Stimulated activated naive CD8-positive, alpha-beta T cell treated with anti-CD3 and anti-CD28 coated beads, Interleukin-15, amount 100 ng/mL, for 72 hours (primary cell): Measurements from ENCODE around the gene COPB1.

Experiments
- ATAC-seq: fragments of 150-1000 bp; cut with Tn5 transposase; 2 replicates; pipeline ENCODE4 v1.10.0; 2021; ENCODE audit warnings: mild to moderate bottlenecking, moderate library complexity
- DNase-seq, 2 donors: peaks; one replicate each; pipeline ENCODE4 v3.0.0; 2021 to 2022
- H3K27ac Mint-ChIP-seq, 2 donors: one replicate each; pipeline ENCODE4 v1.8.0; 2022; ENCODE audit warnings: mild to moderate bottlenecking in 2 of 2, mixed read lengths in 2 of 2, moderate library complexity in 2 of 2
- H3K27me3 Mint-ChIP-seq: one replicate; pipeline ENCODE4 v1.8.0; 2022; ENCODE audit warnings: mixed read lengths
- H3K4me1 Mint-ChIP-seq: one replicate; pipeline ENCODE4 v1.8.0; 2022; ENCODE audit warnings: mild to moderate bottlenecking, mixed read lengths
- H3K4me3 Mint-ChIP-seq, 2 donors: one replicate each; pipeline ENCODE4 v1.8.0; 2022; ENCODE audit warnings: mild to moderate bottlenecking in 2 of 2, mixed read lengths in 2 of 2, moderate library complexity in 1 of 2
- H3K9me3 Mint-ChIP-seq, 2 donors: one replicate each; pipeline ENCODE4 v1.8.0; 2022; ENCODE audit warnings: mixed read lengths in 2 of 2

The COPB1 gene

GRCh38 chr11:14455648-14456430 lies 43.8 kb downstream of the COPB1 start:
- no peaks in the 10 kb centered on the region for H3K27me3 Mint-ChIP-seq
- ATAC-seq: no peak
- H3K4me3 Mint-ChIP-seq: no peak overlapping the region
- no peaks in the 10 kb centered on the region for H3K9me3 Mint-ChIP-seq
- H3K27ac Mint-ChIP-seq: no peak overlapping the region
- DNase-seq: no peak
- H3K4me1 Mint-ChIP-seq: no peaks in the 10 kb centered on the region

GRCh38 chr11:14454861-14455632 lies 44.6 kb downstream of the COPB1 start:
- Mint-ChIP-seq H3K9me3 (no peaks in the 10 kb centered on the region), H3K4me1 (no peaks in the 10 kb centered on the region), H3K27ac (peak overlapping the region in 1 of 2 donors; percentile 14), H3K4me3 (no peak overlapping the region), H3K27me3 (no peaks in the 10 kb centered on the region)
- DNase-seq (no peak), ATAC-seq (no peak)

- Mint-ChIP-seq H3K4me3 (no peak overlapping the region), H3K27me3 (no peaks in the 10 kb centered on the region), H3K9me3 (no peaks in the 10 kb centered on the region), H3K27ac (no peak overlapping the region), H3K4me1 (peaks cover 17% of the 10 kb centered on the region)
- DNase-seq (no peak), ATAC-seq (no peak)
These were observed 47.8 kb downstream of the COPB1 start for GRCh38 chr11:14451825-14452224.

- Mint-ChIP-seq H3K27ac (no peak overlapping the region), H3K9me3 (no peaks in the 10 kb centered on the region), H3K27me3 (no peaks in the 10 kb centered on the region), H3K4me1 (peaks cover 40% of the 10 kb centered on the region), H3K4me3 (no peak overlapping the region)
- ATAC-seq (no peak), DNase-seq (no peak)
These were observed 50.3 kb downstream of the COPB1 start for GRCh38 chr11:14449302-14449714.

- Mint-ChIP-seq H3K4me1 (peaks cover 42% of the 10 kb centered on the region), H3K27ac (peak overlapping the region in 1 of 2 donors; percentile 6), H3K27me3 (no peaks in the 10 kb centered on the region), H3K4me3 (peak overlapping the region in 1 of 2 donors; percentile 4), H3K9me3 (no peaks in the 10 kb centered on the region)
- no peak for DNase-seq
- ATAC-seq: peak; percentile 57
These were observed 51.4 kb downstream of the COPB1 start for GRCh38 chr11:14448240-14448639.

GRCh38 chr11:14446701-14447169 lies 52.9 kb downstream of the COPB1 start:
- ATAC-seq (peak; percentile 84), DNase-seq (no peak)
- H3K27ac Mint-ChIP-seq: peak overlapping the region; percentile 60 to 90
- peaks cover 42% of the 10 kb centered on the region for H3K4me1 Mint-ChIP-seq
- no peaks in the 10 kb centered on the region for H3K9me3 Mint-ChIP-seq
- H3K27me3 Mint-ChIP-seq: no peaks in the 10 kb centered on the region
- peak overlapping the region; percentile 5 to 58 for H3K4me3 Mint-ChIP-seq

GRCh38 chr11:14445542-14446530 lies 53.8 kb downstream of the COPB1 start:
- H3K4me1 Mint-ChIP-seq: peaks cover 42% of the 10 kb centered on the region
- H3K27me3 Mint-ChIP-seq: no peaks in the 10 kb centered on the region
- H3K9me3 Mint-ChIP-seq: no peaks in the 10 kb centered on the region
- DNase-seq: no peak
- peak overlapping the region in 1 of 2 donors; percentile 58 for H3K4me3 Mint-ChIP-seq
- ATAC-seq: no peak
- H3K27ac Mint-ChIP-seq: peak overlapping the region in 1 of 2 donors; percentile 90

- Mint-ChIP-seq H3K27ac (peak overlapping the region; percentile 27 to 57), H3K4me3 (no peak overlapping the region), H3K27me3 (no peaks in the 10 kb centered on the region), H3K4me1 (peaks cover 47% of the 10 kb centered on the region), H3K9me3 (no peaks in the 10 kb centered on the region)
- DNase-seq (no peak), ATAC-seq (peak; percentile 58)
These were observed 55.0 kb downstream of the COPB1 start for GRCh38 chr11:14444441-14445189.

- no peak overlapping the region for H3K4me3 Mint-ChIP-seq
- H3K4me1 Mint-ChIP-seq: peaks cover 57% of the 10 kb centered on the region
- ATAC-seq (no peak), DNase-seq (no peak)
- H3K27me3 Mint-ChIP-seq: no peaks in the 10 kb centered on the region
- no peak overlapping the region for H3K27ac Mint-ChIP-seq
- peaks cover 0 to 4% of the 10 kb centered on the region in 2 donors for H3K9me3 Mint-ChIP-seq
These were observed 56.0 kb downstream of the COPB1 start for GRCh38 chr11:14443638-14444037.

GRCh38 chr11:14435717-14436512 lies 63.7 kb downstream of the COPB1 start:
- ATAC-seq: no peak
- H3K4me1 Mint-ChIP-seq: peaks cover 27% of the 10 kb centered on the region
- peaks cover 0 to 17% of the 10 kb centered on the region in 2 donors for H3K9me3 Mint-ChIP-seq
- H3K4me3 Mint-ChIP-seq: no peak overlapping the region
- H3K27ac Mint-ChIP-seq: no peak overlapping the region
- no peaks in the 10 kb centered on the region for H3K27me3 Mint-ChIP-seq
- no peak for DNase-seq

GRCh38 chr11:14425621-14426020 lies 74.0 kb downstream of the COPB1 start:
- no peak overlapping the region for H3K4me3 Mint-ChIP-seq
- H3K9me3 Mint-ChIP-seq: peaks cover 0 to 7% of the 10 kb centered on the region in 2 donors
- H3K27me3 Mint-ChIP-seq: no peaks in the 10 kb centered on the region
- H3K4me1 Mint-ChIP-seq: no peaks in the 10 kb centered on the region
- ATAC-seq: no peak
- DNase-seq: no peak
- peak overlapping the region in 1 of 2 donors; percentile 84 for H3K27ac Mint-ChIP-seq

- H3K4me1 Mint-ChIP-seq: no peaks in the 10 kb centered on the region
- ATAC-seq (no peak), DNase-seq (no peak)
- H3K27ac Mint-ChIP-seq: no peak overlapping the region
- H3K9me3 Mint-ChIP-seq: no peaks in the 10 kb centered on the region
- H3K27me3 Mint-ChIP-seq: no peaks in the 10 kb centered on the region
- no peak overlapping the region for H3K4me3 Mint-ChIP-seq
These were observed 75.5 kb downstream of the COPB1 start for GRCh38 chr11:14424096-14424495.

GRCh38 chr11:14423633-14424032 lies 76.0 kb downstream of the COPB1 start:
- Mint-ChIP-seq H3K9me3 (no peaks in the 10 kb centered on the region), H3K27me3 (no peaks in the 10 kb centered on the region), H3K4me1 (no peaks in the 10 kb centered on the region), H3K27ac (no peak overlapping the region), H3K4me3 (no peak overlapping the region)
- DNase-seq (no peak), ATAC-seq (no peak)

- H3K4me1 Mint-ChIP-seq: peaks cover 5% of the 10 kb centered on the region
- no peaks in the 10 kb centered on the region for H3K9me3 Mint-ChIP-seq
- H3K4me3 Mint-ChIP-seq: no peak overlapping the region
- H3K27ac Mint-ChIP-seq: no peak overlapping the region
- DNase-seq (no peak), ATAC-seq (no peak)
- no peaks in the 10 kb centered on the region for H3K27me3 Mint-ChIP-seq
These were observed 76.8 kb downstream of the COPB1 start for GRCh38 chr11:14422814-14423182.
